ENCODE data around the gene PPP2R1A.

GRCh38 chr19:52189735-52190486 is at the start of gene PPP2R1A:
- TF ChIP-seq TAF1 (IDR thresholded peaks at IDR 0.05; ENCODE audit: borderline replicate concordance, low read depth, low read length) (peak; percentile 97), POLR2A (IDR thresholded peaks at IDR 0.05; ENCODE audit: low read depth, low read length) (peak; percentile 92), POLR2AphosphoS5 (IDR thresholded peaks at IDR 0.05; ENCODE audit: low read depth, low read length) (peak; percentile 90)
